SK-N-MC (cell line): Measurements from ENCODE around the gene DRG1.

Experiments
- EZH2 ChIP-seq: fragments of 200-600 bp; sonication (generic); IDR thresholded peaks from one replicate; pipeline ENCODE4 v1.6.1; 2017; ENCODE audit warnings: antibody characterized with exemption
- POLR2AphosphoS5 ChIP-seq: IDR thresholded peaks from 2 replicates; pipeline ENCODE4 v1.6.1; 2012; ENCODE audit warnings: mild to moderate bottlenecking, low read depth, low read length, borderline replicate concordance

DNA sequence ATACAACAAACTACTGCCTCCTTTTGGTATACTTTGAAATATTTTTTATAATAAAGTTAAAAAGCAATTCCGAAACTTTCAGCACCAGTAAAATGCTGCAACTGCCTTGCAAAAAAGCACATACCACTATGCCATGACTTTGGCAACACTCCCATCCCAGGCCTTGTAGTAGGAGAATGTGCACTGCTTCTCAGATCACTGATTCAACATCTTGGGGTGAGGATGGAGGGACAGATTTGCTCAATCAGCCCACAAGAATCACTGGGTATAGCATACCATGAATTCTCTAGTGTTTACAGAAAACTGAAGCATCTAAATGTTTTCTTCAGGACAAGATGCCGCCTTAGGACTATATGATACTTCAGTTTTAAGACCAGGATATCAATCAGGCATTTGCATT lies 75.3 kb downstream of the DRG1 start:
- TF ChIP-seq POLR2AphosphoS5 (no peak), EZH2 (no peak)
